Endothelial cell of umbilical vein (primary cell): ENCODE data around the gene SLC25A21. TPM values are rescaled to one million over a fixed set of nuclear protein-coding genes. Genes with fewer than 3 reads are reported as not detected.

Experiments
- BruUV-seq: library from RNA; stranded (reverse); fragments of 400-500 nt; replicated peaks from 2 replicates; lab custom pipeline; 2021; lab: Mats Ljungman, UMichigan
- CTCF ChIA-PET: fragments of 300-600, 350-600 bp; sonication (Branson Sonifier 250); formaldehyde crosslinking; loops from one replicate; lab custom pipeline; 2021; ENCODE audit warnings: antibody characterized with exemption, inconsistent platforms; lab: Charles Lee
- POLR2A ChIA-PET: fragments of 300-600, 350-600 bp; sonication (Branson Sonifier 250); formaldehyde crosslinking; loops from one replicate; lab custom pipeline; 2021; ENCODE audit warnings: antibody characterized with exemption, inconsistent platforms; lab: Charles Lee
- DNase-seq: peaks from one replicate; pipeline ENCODE4 v3.0.0-alpha.2; 2011; ENCODE audit warnings: low read depth, low spot score
- FAIRE-seq: peaks from 2 replicates; lab custom pipeline; 2011; peaks lifted over from hg19 to GRCh38; lab: Jason Lieb, UNC
- H2AFZ ChIP-seq: 2 replicates; pipeline ENCODE4 v1.6.0; 2012; ENCODE audit warnings: low read depth, low read length, control low read depth, inconsistent platforms
- H3K27ac ChIP-seq: 2 replicates; pipeline ENCODE4 v1.5.1; 2011; ENCODE audit warnings: low read depth, mild to moderate bottlenecking, control low read depth, low read length, moderate library complexity; ENCODE audit not compliant: insufficient read depth
- H3K27me3 ChIP-seq, 2 experiments: 2 replicates each; pipeline versions ENCODE4 v1.6.0 to v1.6.1; 2011; ENCODE audit warnings: low read length in 2 of 2, mixed read lengths in 1 of 2; ENCODE audit not compliant: control insufficient read depth in 2 of 2, insufficient read depth in 2 of 2
- H3K36me3 ChIP-seq, 2 experiments: 2 replicates in 1 of 2; 3 replicates in 1 of 2; pipeline ENCODE4 v1.5.1; 2011; ENCODE audit warnings: low read length in 2 of 2, mild to moderate bottlenecking in 1 of 2, moderate library complexity in 1 of 2; ENCODE audit not compliant: control insufficient read depth in 2 of 2, insufficient read depth in 2 of 2; ENCODE audit errors: extremely low read depth in 1 of 2
- H3K4me1 ChIP-seq: 3 replicates; pipeline ENCODE4 v1.5.1; 2011; ENCODE audit warnings: mild to moderate bottlenecking, low read length; ENCODE audit not compliant: control insufficient read depth, insufficient read depth; ENCODE audit errors: extremely low read depth
- H3K4me2 ChIP-seq: 2 replicates; pipeline ENCODE4 v1.6.1; 2011; ENCODE audit warnings: low read length, control low read depth, mixed read lengths; ENCODE audit not compliant: insufficient read depth
- H3K4me3 ChIP-seq, 3 experiments: fragments of 200-600 bp in 1 of 3; sonication (generic), shearing (Covaris generic) in 1 of 3; replicated peaks in 1 of 3; 2 replicates each; pipeline ENCODE4 v1.5.1; 2011 to 2016; ENCODE audit warnings: control low read depth in 3 of 3, low read length in 3 of 3, mild to moderate bottlenecking in 2 of 3, inconsistent platforms in 1 of 3, low read depth in 1 of 3, moderate library complexity in 1 of 3; ENCODE audit not compliant: insufficient read depth in 1 of 3
- H3K79me2 ChIP-seq: 2 replicates; pipeline ENCODE4 v1.6.0; 2012; ENCODE audit warnings: low read length, inconsistent platforms; ENCODE audit not compliant: control insufficient read depth, insufficient read depth
- H3K9ac ChIP-seq: replicated peaks from 2 replicates; pipeline ENCODE3; 2011; ENCODE audit warnings: low read length, control low read depth; ENCODE audit not compliant: insufficient read depth; ENCODE audit errors: extremely low read depth
- H3K9me1 ChIP-seq: replicated peaks from 3 replicates; pipeline ENCODE4 v1.6.0; 2011; ENCODE audit warnings: mild to moderate bottlenecking, low read length; ENCODE audit not compliant: control insufficient read depth, insufficient read depth; ENCODE audit errors: extremely low read depth
- H3K9me3 ChIP-seq: replicated peaks from 2 replicates; pipeline ENCODE4 v1.5.1; 2012; ENCODE audit warnings: low read length, inconsistent platforms; ENCODE audit not compliant: control insufficient read depth, insufficient read depth
- H4K20me1 ChIP-seq: replicated peaks from 2 replicates; pipeline ENCODE3; 2011; ENCODE audit warnings: mild to moderate bottlenecking, low read length; ENCODE audit not compliant: control insufficient read depth, insufficient read depth; ENCODE audit errors: extremely low read depth
- CTCF ChIP-seq, 2 donors: IDR thresholded peaks; 1 replicate in 1 of 2; 2 replicates in 1 of 2; pipeline ENCODE4 v1.5.1; 2011; ENCODE audit warnings: low read length in 2 of 2, mild to moderate bottlenecking in 2 of 2, moderate library complexity in 2 of 2, control low read depth in 1 of 2, inconsistent platforms in 1 of 2, low read depth in 1 of 2; ENCODE audit not compliant: insufficient read depth in 1 of 2; ENCODE audit errors: extremely low read depth in 1 of 2
- EZH2 ChIP-seq: IDR thresholded peaks from 2 replicates; pipeline ENCODE4 v1.6.1; 2012; ENCODE audit warnings: borderline replicate concordance, low read depth, mild to moderate bottlenecking, moderate library complexity, low read length, inconsistent platforms; ENCODE audit not compliant: severe bottlenecking
- FOS ChIP-seq: IDR thresholded peaks from 2 replicates; pipeline ENCODE4 v1.6.1; 2011; ENCODE audit warnings: mild to moderate bottlenecking, low read length, moderate library complexity, borderline replicate concordance; ENCODE audit not compliant: insufficient read depth
- JUN ChIP-seq: IDR thresholded peaks from 2 replicates; pipeline ENCODE4 v1.6.1; 2011; ENCODE audit warnings: borderline replicate concordance, low read depth; ENCODE audit not compliant: insufficient read length, insufficient read depth
- MYC ChIP-seq: IDR thresholded peaks from one replicate; pipeline ENCODE4 v1.6.1; 2011; ENCODE audit warnings: mild to moderate bottlenecking, low read depth, low read length
- dilution Hi-C: fragments of 300-500 bp; cut with MboI; formaldehyde crosslinking; loops from one replicate; pipeline ENCODE4 v1.15.0; 2019; ENCODE audit warnings: low sequenced_read_pairs; ENCODE audit not compliant: extremely low pct_ligation_motif_present
- intact Hi-C: fragments of 100-400 bp; cut with micrococcal nuclease; formaldehyde crosslinking; loops from one replicate; pipeline ENCODE4 v1.10.0; 2022
- polyA plus RNA-seq, 4 experiments: library from polyadenylated mRNA; depleted of rRNA in 3 of 4; stranded (reverse) in 3 of 4; unstranded in 1 of 4; fragments of >200 nt; gene quantifications; 2 replicates each; pipeline versions ENCODE4 v1.2.1 to v1.2.3, GENCODE V29; 2011 to 2012; ENCODE audit warnings: missing spikeins in 1 of 4
- total RNA-seq: library from RNA; stranded (reverse); gene quantifications from 2 replicates; pipeline ENCODE4 v1.2.3, GENCODE V29; 2021
- TF ChIP-seq, protein P1 (sequence below): IDR thresholded peaks from 2 replicates; pipeline ENCODE4 v1.6.1; 2011; ENCODE audit not compliant: insufficient read depth, insufficient read length

The SLC25A21 gene
- total and polyA plus RNA-seq, 2 donors (not counting 3 experiments of a cell fraction or from before 2014, with no cell fraction given), result 0.98 to 1.4 TPM

GRCh38 chr14:37122919-37123639 is 49.3 kb downstream of the SLC25A21 start:
- ChIA-PET POLR2A (no interaction called here), CTCF (interaction anchor here (0.9 to 2.9 kb wide), 3 partner anchors 27 to 569 kb away, joined by 6 to 7 read pairs (median 6); no protein-coding TSS in a partner anchor)
- no peaks in the 10 kb centered on the region for H3K9me1 ChIP-seq
- no peak overlapping the region for H3K4me3 ChIP-seq
- no peak overlapping the region for H3K27ac ChIP-seq
- no peaks in the 10 kb centered on the region for H3K36me3 ChIP-seq
- no peak overlapping the region for H2AFZ ChIP-seq
- H3K4me2 ChIP-seq, result no peak overlapping the region
- no peaks in the 10 kb centered on the region for H4K20me1 ChIP-seq
- H3K4me1 ChIP-seq, result peaks cover 11% of the 10 kb centered on the region
- intact Hi-C loops (no loop called here), dilution Hi-C loops (no loop called here)
- DNase-seq (no peak), FAIRE-seq (no peak)
- no peak for TF ChIP-seq CTCF (IDR thresholded peaks at IDR 0.05; ENCODE audit: extremely low read depth in 1 of 2, insufficient read depth in 1 of 2, low read depth in 1 of 2, low read length in 2 of 2)
- no peak for TF ChIP-seq EZH2
- TF ChIP-seq, protein P1, sequence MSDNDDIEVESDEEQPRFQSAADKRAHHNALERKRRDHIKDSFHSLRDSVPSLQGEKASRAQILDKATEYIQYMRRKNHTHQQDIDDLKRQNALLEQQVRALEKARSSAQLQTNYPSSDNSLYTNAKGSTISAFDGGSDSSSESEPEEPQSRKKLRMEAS, result no peak
- BruUV-seq, result no TSS peak
- no peaks in the 10 kb centered on the region for H3K9me3 ChIP-seq
- H3K27me3 ChIP-seq, result no peaks in the 10 kb centered on the region
- H3K79me2 ChIP-seq, result no peaks in the 10 kb centered on the region
- H3K9ac ChIP-seq, result no peak overlapping the region

DNA sequence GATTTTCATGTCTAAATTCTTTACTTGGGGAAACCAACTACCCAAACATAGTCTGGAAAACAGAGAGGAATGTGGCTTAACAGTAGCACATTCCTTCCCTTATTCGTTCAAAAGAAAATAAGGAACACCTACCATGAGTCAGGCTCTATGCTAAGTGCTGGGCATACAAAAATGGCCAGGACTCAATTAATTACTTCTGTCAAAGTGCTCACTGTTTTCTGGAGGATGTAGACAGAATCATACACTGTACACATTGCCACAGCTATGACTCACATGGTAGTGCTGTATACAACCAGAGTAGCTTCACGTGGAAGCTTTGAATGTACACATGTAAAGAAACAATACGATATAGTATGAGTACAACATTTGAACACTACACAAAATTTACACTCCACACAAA is 50.1 kb downstream of the SLC25A21 start:
- Histone ChIP-seq H3K36me3 (no peaks in the 10 kb centered on the region), H3K4me2 (no peak overlapping the region), H3K9ac (no peak overlapping the region), H2AFZ (peak overlapping the region; percentile 26), H3K9me1 (no peaks in the 10 kb centered on the region), H3K9me3 (no peaks in the 10 kb centered on the region), H3K4me3 (no peak overlapping the region), H3K27ac (no peak overlapping the region), H3K79me2 (no peaks in the 10 kb centered on the region), H4K20me1 (no peaks in the 10 kb centered on the region), H3K4me1 (peaks cover 13% of the 10 kb centered on the region), H3K27me3 (no peaks in the 10 kb centered on the region)
- intact Hi-C loops (no loop called here), dilution Hi-C loops (no loop called here)
- TF ChIP-seq FOS (peak; percentile 72), MYC (no peak), JUN (peak; percentile 65)
- BruUV-seq, result no TSS peak
- CTCF ChIA-PET, result interaction anchor here (0.6 to 1.0 kb wide), 3 partner anchors 28 to 569 kb away, joined by 5 to 6 read pairs (median 6); no protein-coding TSS in a partner anchor
- peak; percentile 85 for DNase-seq
- POLR2A ChIA-PET, result no interaction called here
- FAIRE-seq, result peak; percentile 71
